HepG2 (cell line): ENCODE measurements around the gene SKP2. TPM values are rescaled to one million over a fixed set of nuclear protein-coding genes. Genes with fewer than 3 reads are reported as not detected.

Experiments used
- ATAC-seq: fragments of 200-7000 bp; cut with Tn5 transposase; 3 replicates; pipeline ENCODE4 v1.9.1; 2020; ENCODE audit warnings: mild to moderate bottlenecking, moderate library complexity
- BruUV-seq: library from RNA; stranded (reverse); fragments of 400-500 nt; replicated peaks from 2 replicates; lab custom pipeline; 2021; lab: Mats Ljungman, UMichigan
- CTCF ChIA-PET: fragments of 300-600 bp; formaldehyde crosslinking; extraction: SDS; loops from one replicate; lab custom pipeline; 2021; ENCODE audit warnings: low total read pairs, inconsistent platforms, low intra/inter-chr PET ratio; lab: Yijun Ruan, JAX
- POLR2A ChIA-PET: fragments of 350-600 bp; sonication (Branson Sonifier 250); formaldehyde crosslinking; loops from one replicate; lab custom pipeline; 2020; ENCODE audit warnings: antibody characterized with exemption, inconsistent platforms; lab: Yijun Ruan, JAX
- DNase-seq: peaks from one replicate; pipeline ENCODE4 v3.0.0-alpha.2; 2015; ENCODE audit warnings: low spot score
- FAIRE-seq: peaks from 3 replicates; lab custom pipeline; 2011; peaks lifted over from hg19 to GRCh38; lab: Jason Lieb, UNC
- H2AFZ ChIP-seq: one replicate; pipeline ENCODE4 v1.6.1; 2011; ENCODE audit warnings: low read length, inconsistent platforms
- H3K27ac ChIP-seq: fragments of 300-600 bp; 3 replicates; pipeline ENCODE4 v1.8.0; 2011; ENCODE audit warnings: mixed run types, mild to moderate bottlenecking, mixed read lengths, low read length, inconsistent platforms; ENCODE audit not compliant: insufficient read depth; ENCODE audit errors: extremely low read length
- H3K27me3 ChIP-seq, 2 experiments: fragments of 200-600 bp in 1 of 2; 2 replicates in 1 of 2; 3 replicates in 1 of 2; pipeline versions ENCODE4 v1.6.0 to v1.8.0; 2011; ENCODE audit warnings: low read length in 2 of 2, mild to moderate bottlenecking in 2 of 2, moderate library complexity in 2 of 2, inconsistent platforms in 1 of 2; ENCODE audit not compliant: insufficient read depth in 2 of 2, control insufficient read depth in 1 of 2
- H3K36me3 ChIP-seq, 2 experiments: fragments of 200-600 bp in 1 of 2; replicated peaks in 1 of 2; 2 replicates in 1 of 2; 3 replicates in 1 of 2; pipeline versions ENCODE4 v1.5.1 to v1.8.0; 2011; ENCODE audit warnings: low read length in 2 of 2, inconsistent platforms in 1 of 2; ENCODE audit not compliant: insufficient read depth in 2 of 2, control insufficient read depth in 1 of 2
- H3K4me1 ChIP-seq: 2 replicates; pipeline ENCODE4 v1.5.1; 2012; ENCODE audit warnings: low read length, inconsistent platforms; ENCODE audit not compliant: insufficient read depth
- H3K4me2 ChIP-seq: 2 replicates; pipeline ENCODE4 v1.6.0; 2011; ENCODE audit warnings: low read depth, low read length, inconsistent platforms
- H3K4me3 ChIP-seq, 3 experiments: fragments of 200-600 bp in 1 of 3; sonication (generic), shearing (Covaris generic) in 1 of 3; replicated peaks in 1 of 3; 2 replicates each; pipeline ENCODE4 v1.5.1; 2011 to 2016; ENCODE audit warnings: low read length in 3 of 3, inconsistent platforms in 2 of 3, low read depth in 2 of 3, mild to moderate bottlenecking in 2 of 3, control low read depth in 1 of 3, mixed read lengths in 1 of 3; ENCODE audit not compliant: insufficient read depth in 1 of 3
- H3K79me2 ChIP-seq: one replicate; pipeline ENCODE4 v1.6.1; 2011; ENCODE audit warnings: low read length, inconsistent platforms; ENCODE audit not compliant: insufficient read depth
- H3K9ac ChIP-seq: 2 replicates; pipeline ENCODE4 v1.6.0; 2011; ENCODE audit warnings: mild to moderate bottlenecking, low read depth, low read length, inconsistent platforms; ENCODE audit not compliant: insufficient read depth
- H3K9me3 ChIP-seq: 2 replicates; pipeline ENCODE4 v1.5.1; 2012; ENCODE audit warnings: mild to moderate bottlenecking, low read length
- H4K20me1 ChIP-seq: 2 replicates; pipeline ENCODE4 v1.6.0; 2011; ENCODE audit warnings: inconsistent platforms, mild to moderate bottlenecking, low read length, moderate library complexity; ENCODE audit not compliant: insufficient read depth
- AHR ChIP-seq: IDR thresholded peaks from 2 replicates; pipeline ENCODE4 v1.6.1; 2018; ENCODE audit warnings: missing genetic modification reagents, missing compliant biosample characterization
- GZF1 ChIP-seq: sonication (generic); formaldehyde crosslinking; IDR thresholded peaks from 2 replicates; pipeline ENCODE4 v1.5.1; 2020; ENCODE audit warnings: mild to moderate bottlenecking, missing genetic modification reagents
- KDM2A ChIP-seq: sonication (generic); formaldehyde crosslinking; IDR thresholded peaks from 2 replicates; pipeline ENCODE4 v1.4.0; 2020; ENCODE audit warnings: low read depth, missing genetic modification reagents, borderline replicate concordance
- MAFG ChIP-seq: sonication (generic); formaldehyde crosslinking; IDR thresholded peaks from 2 replicates; pipeline ENCODE4 v1.5.1; 2020; ENCODE audit warnings: mild to moderate bottlenecking, missing genetic modification reagents
- RORA ChIP-seq: sonication (generic); formaldehyde crosslinking; IDR thresholded peaks from 2 replicates; pipeline ENCODE4 v1.5.0; 2020; ENCODE audit warnings: mild to moderate bottlenecking, missing genetic modification reagents, moderate library complexity
- SRSF9 ChIP-seq: fragments of 200-400 bp; formaldehyde crosslinking; IDR thresholded peaks from 2 replicates; pipeline ENCODE4 v1.6.1; 2018; ENCODE audit warnings: borderline replicate concordance, mild to moderate bottlenecking, low read depth, low read length; ENCODE audit not compliant: insufficient read depth, poor library complexity, severe bottlenecking
- ZFAT ChIP-seq: sonication (generic); formaldehyde crosslinking; conservative IDR thresholded peaks from 2 replicates; pipeline ENCODE4 v1.8.1; 2023; ENCODE audit warnings: missing genetic modification reagents, inconsistent platforms
- ZNF20 ChIP-seq: sonication (generic); formaldehyde crosslinking; IDR thresholded peaks from 2 replicates; pipeline ENCODE4 v1.4.0; 2020; ENCODE audit warnings: mild to moderate bottlenecking, moderate library complexity, missing genetic modification reagents
- ZNF431 ChIP-seq: sonication (generic); formaldehyde crosslinking; IDR thresholded peaks from 2 replicates; pipeline ENCODE4 v1.9.0; 2022; ENCODE audit warnings: missing genetic modification reagents, low read depth, mild to moderate bottlenecking, borderline replicate concordance
- ZNF670 ChIP-seq: sonication (generic); formaldehyde crosslinking; IDR thresholded peaks from 2 replicates; pipeline ENCODE4 v1.8.0; 2022; ENCODE audit warnings: mild to moderate bottlenecking, missing genetic modification reagents, borderline replicate concordance
- ZNF749 ChIP-seq: sonication (generic); formaldehyde crosslinking; IDR thresholded peaks from 2 replicates; pipeline ENCODE4 v1.8.0; 2022; ENCODE audit warnings: mild to moderate bottlenecking, missing genetic modification reagents, moderate library complexity, borderline replicate concordance
- ZNF75D ChIP-seq: sonication (generic); formaldehyde crosslinking; IDR thresholded peaks from 2 replicates; pipeline ENCODE4 v1.8.1; 2023; ENCODE audit warnings: missing genetic modification reagents, mild to moderate bottlenecking, borderline replicate concordance
- ZNF772 ChIP-seq: sonication (generic); formaldehyde crosslinking; IDR thresholded peaks from 2 replicates; pipeline ENCODE4 v1.5.0; 2020; ENCODE audit warnings: mild to moderate bottlenecking, missing genetic modification reagents
- WGBS: methylation state at CpG from one replicate; pipeline ENCODE4 v1.1.6; 2017; ENCODE audit warnings: low lambda C conversion rate; 5-methylcytosine and 5-hydroxymethylcytosine counted together
- in situ Hi-C: cut with HindIII; loops from 2 replicates; pipeline ENCODE4 v1.10.0; 2017; ENCODE audit warnings: low pct_unique_long_range_greater_than_20kb; ENCODE audit not compliant: extremely low pct_ligation_motif_present
- intact Hi-C: fragments of 100-400 bp; cut with micrococcal nuclease; formaldehyde crosslinking; loops from one replicate; pipeline ENCODE4 v1.10.0; 2022; ENCODE audit not compliant: unreplicated experiment
- polyA plus RNA-seq, 8 experiments: library from polyadenylated mRNA; depleted of rRNA in 3 of 8; stranded (reverse) in 7 of 8; unstranded in 1 of 8; fragments of >200 nt; fragmentation: Illumina TruSeq in 4 of 8; extraction: Trizol in 4 of 8; gene quantifications; 2 replicates each; pipeline versions ENCODE4 v1.2.1 to v1.2.3, GENCODE V29; 2011 to 2016; ENCODE audit warnings: low read depth in 4 of 8, missing spikeins in 1 of 8, mixed read lengths in 1 of 8; ENCODE audit not compliant: insufficient read depth in 1 of 8
- total RNA-seq, 5 experiments: library from RNA; depleted of rRNA; stranded (reverse); fragments of >200 nt; fragmentation: Illumina TruSeq; extraction: Trizol; gene quantifications; 2 replicates each; pipeline ENCODE4 v1.2.3, GENCODE V29; 2016; ENCODE audit warnings: low read depth in 1 of 5
- TF ChIP-seq, protein P1 (sequence below): IDR thresholded peaks from 2 replicates; pipeline ENCODE4 v1.6.1; 2016
- TF ChIP-seq, protein P2 (sequence below): sonication (generic); formaldehyde crosslinking; IDR thresholded peaks from 2 replicates; pipeline ENCODE4 v1.5.1; 2020; ENCODE audit warnings: mild to moderate bottlenecking, missing genetic modification reagents, moderate library complexity

SKP2 gene
- total and polyA plus RNA-seq, 2 of the 13 experiments (the other 11 are each of a cell fraction or from before 2014, with no cell fraction given) = 29.6 to 84.1 TPM

DNA sequence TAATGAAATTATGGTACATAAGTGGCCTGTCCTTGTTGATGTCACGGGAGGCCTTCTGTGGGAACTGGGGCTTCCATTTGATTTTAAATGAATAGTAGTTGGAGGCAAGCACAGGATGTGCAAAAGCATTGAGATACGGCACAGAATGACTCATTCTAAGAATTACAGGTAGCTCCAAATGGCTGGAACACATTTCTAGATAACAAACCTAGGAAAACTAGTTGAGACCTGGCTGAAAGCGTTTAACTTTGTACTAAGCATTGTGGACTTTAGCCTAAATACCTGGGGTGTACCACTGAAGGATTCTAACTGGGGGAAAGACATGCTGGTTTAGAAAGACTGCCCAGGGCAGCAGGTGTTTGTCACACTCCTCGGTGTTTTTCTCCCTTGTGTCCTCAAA is 9.4 kb downstream of the SKP2 start:
- 96% methylated on average over 4 of the region's 4 CpGs for WGBS
- Histone ChIP-seq H4K20me1 (no peaks in the 10 kb centered on the region; the same call in 1 of the 2 replicates), H3K4me2 (no peak overlapping the region), H3K27ac (no peak overlapping the region), H3K9ac (no peak overlapping the region), H3K79me2 (peaks cover 27% of the 10 kb centered on the region), H3K4me3 (no peak overlapping the region), H3K9me3 (no peaks in the 10 kb centered on the region), H2AFZ (no peak overlapping the region), H3K36me3 (peaks cover 21 to 93% of the 10 kb centered on the region in 2 experiments), H3K4me1 (peaks cover 55% of the 10 kb centered on the region), H3K27me3 (no peaks in the 10 kb centered on the region)
- DNase-seq = no peak
- intact Hi-C loops = no loop called here
- BruUV-seq = no TSS peak
- ChIA-PET CTCF (no interaction called here), POLR2A (interaction anchor here (1.1 to 1.9 kb wide), 3 partner anchors 10 to 82 kb away, joined by 4 to 8 read pairs (median 7); partner anchors contain the start of genes LMBRD2 and SKP2)
- in situ Hi-C loops = no loop called here
- TF ChIP-seq ZNF431 (CRISPR knock-in tag) = no peak
- ATAC-seq = no peak
- no peak for FAIRE-seq

DNA sequence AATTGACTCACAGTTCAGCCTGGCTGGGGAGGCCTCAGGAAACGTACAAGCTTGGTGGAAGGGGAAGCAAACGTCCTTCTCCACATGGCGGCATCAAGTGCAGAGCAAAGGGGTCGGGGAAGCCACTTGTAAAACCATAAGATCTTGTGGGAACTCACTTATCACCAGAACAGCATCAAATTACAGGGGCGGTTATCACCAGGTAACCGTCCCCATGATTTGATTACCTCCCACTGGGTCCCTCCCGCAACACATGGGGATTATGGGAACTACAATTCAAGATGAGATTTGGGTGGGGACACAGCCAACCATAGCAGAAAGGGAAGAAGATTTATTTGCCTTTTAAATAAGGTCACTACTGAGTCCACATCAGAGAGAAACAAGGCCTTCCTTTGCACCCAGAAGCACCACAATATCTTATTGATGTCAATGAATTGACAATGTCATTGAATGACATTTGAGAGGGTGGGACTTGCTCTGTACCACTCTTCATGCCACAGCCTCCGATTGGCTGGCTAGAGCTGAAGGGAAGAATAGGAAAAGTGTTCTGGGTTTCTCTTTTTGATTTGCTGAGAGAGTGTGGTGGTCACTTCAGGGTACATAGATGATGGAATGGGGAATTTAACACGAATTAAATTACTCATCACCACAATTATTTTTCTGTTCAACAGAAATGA is 11.0 kb downstream of the SKP2 start:
- peaks cover 23 to 93% of the 10 kb centered on the region in 2 experiments for H3K36me3 ChIP-seq
- H3K4me1 ChIP-seq = peaks cover 40% of the 10 kb centered on the region
- in situ Hi-C loops = no loop called here
- no peak overlapping the region for H3K27ac ChIP-seq
- no peak for ATAC-seq
- no peak for FAIRE-seq
- CTCF ChIA-PET = no interaction called here
- no peak overlapping the region for H3K4me2 ChIP-seq
- H3K27me3 ChIP-seq = no peaks in the 10 kb centered on the region
- H4K20me1 ChIP-seq = no peaks in the 10 kb centered on the region; the same call in 1 of the 2 replicates
- 99% methylated on average over 9 of the region's 9 CpGs for WGBS
- no peak for DNase-seq
- POLR2A ChIA-PET = no interaction called here
- peaks cover 24% of the 10 kb centered on the region for H3K79me2 ChIP-seq
- H3K9ac ChIP-seq = no peak overlapping the region
- BruUV-seq = no TSS peak
- H3K9me3 ChIP-seq = no peaks in the 10 kb centered on the region
- intact Hi-C loops = no loop called here
- H3K4me3 ChIP-seq = no peak overlapping the region
- no peak overlapping the region for H2AFZ ChIP-seq
- TF ChIP-seq ZNF749 (CRISPR knock-in tag) (no peak), ZNF670 (CRISPR knock-in tag) (no peak), SRSF9 (no peak), ZNF772 (CRISPR knock-in tag) (no peak), ZNF75D (CRISPR knock-in tag) (no peak), RORA (no peak), ZNF20 (no peak), GZF1 (CRISPR knock-in tag) (no peak), AHR (CRISPR knock-in tag) (no peak), MAFG (CRISPR knock-in tag) (no peak), ZFAT (CRISPR knock-in tag) (no peak), KDM2A (CRISPR knock-in tag) (no peak)
- TF ChIP-seq, protein P1, sequence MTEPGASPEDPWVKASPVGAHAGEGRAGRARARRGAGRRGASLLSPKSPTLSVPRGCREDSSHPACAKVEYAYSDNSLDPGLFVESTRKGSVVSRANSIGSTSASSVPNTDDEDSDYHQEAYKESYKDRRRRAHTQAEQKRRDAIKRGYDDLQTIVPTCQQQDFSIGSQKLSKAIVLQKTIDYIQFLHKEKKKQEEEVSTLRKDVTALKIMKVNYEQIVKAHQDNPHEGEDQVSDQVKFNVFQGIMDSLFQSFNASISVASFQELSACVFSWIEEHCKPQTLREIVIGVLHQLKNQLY (CRISPR knock-in tag) = no peak
- TF ChIP-seq, protein P2, sequence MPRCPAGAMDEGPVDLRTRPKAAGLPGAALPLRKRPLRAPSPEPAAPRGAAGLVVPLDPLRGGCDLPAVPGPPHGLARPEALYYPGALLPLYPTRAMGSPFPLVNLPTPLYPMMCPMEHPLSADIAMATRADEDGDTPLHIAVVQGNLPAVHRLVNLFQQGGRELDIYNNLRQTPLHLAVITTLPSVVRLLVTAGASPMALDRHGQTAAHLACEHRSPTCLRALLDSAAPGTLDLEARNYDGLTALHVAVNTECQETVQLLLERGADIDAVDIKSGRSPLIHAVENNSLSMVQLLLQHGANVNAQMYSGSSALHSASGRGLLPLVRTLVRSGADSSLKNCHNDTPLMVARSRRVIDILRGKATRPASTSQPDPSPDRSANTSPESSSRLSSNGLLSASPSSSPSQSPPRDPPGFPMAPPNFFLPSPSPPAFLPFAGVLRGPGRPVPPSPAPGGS (CRISPR knock-in tag) = no peak
